Epithelial cell of esophagus (primary cell): Measurements from ENCODE around the gene ARSG.

Source experiments
- DNase-seq: peaks from one replicate; pipeline ENCODE4 v3.0.0; 2010; ENCODE audit warnings: low read depth
- H3K4me3 ChIP-seq: 2 replicates; pipeline ENCODE4 v1.5.1; 2011; ENCODE audit warnings: mild to moderate bottlenecking, low read length, control low read depth
- TF ChIP-seq, protein P1 (sequence below): IDR thresholded peaks from 2 replicates; pipeline ENCODE4 v1.5.1; 2011; ENCODE audit warnings: low read depth, mild to moderate bottlenecking, low read length, control low read depth, inconsistent platforms; ENCODE audit not compliant: insufficient read depth; ENCODE audit errors: missing control alignments

ARSG gene

GRCh38 chr17:68458260-68459036, 167.2 kb downstream of the ARSG start:
- H3K4me3 ChIP-seq = peak overlapping the region; percentile 64
- no peak for DNase-seq
- TF ChIP-seq, protein P1, sequence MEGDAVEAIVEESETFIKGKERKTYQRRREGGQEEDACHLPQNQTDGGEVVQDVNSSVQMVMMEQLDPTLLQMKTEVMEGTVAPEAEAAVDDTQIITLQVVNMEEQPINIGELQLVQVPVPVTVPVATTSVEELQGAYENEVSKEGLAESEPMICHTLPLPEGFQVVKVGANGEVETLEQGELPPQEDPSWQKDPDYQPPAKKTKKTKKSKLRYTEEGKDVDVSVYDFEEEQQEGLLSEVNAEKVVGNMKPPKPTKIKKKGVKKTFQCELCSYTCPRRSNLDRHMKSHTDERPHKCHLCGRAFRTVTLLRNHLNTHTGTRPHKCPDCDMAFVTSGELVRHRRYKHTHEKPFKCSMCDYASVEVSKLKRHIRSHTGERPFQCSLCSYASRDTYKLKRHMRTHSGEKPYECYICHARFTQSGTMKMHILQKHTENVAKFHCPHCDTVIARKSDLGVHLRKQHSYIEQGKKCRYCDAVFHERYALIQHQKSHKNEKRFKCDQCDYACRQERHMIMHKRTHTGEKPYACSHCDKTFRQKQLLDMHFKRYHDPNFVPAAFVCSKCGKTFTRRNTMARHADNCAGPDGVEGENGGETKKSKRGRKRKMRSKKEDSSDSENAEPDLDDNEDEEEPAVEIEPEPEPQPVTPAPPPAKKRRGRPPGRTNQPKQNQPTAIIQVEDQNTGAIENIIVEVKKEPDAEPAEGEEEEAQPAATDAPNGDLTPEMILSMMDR = no peak

GRCh38 chr17:68459037-68459639, 167.8 kb downstream of the ARSG start:
- TF ChIP-seq, protein P1 = no peak

GRCh38 chr17:68460146-68460545, 168.9 kb downstream of the ARSG start:
- H3K4me3 ChIP-seq = no peak overlapping the region
- DNase-seq = no peak
- TF ChIP-seq, protein P1 = no peak

More at GRCh38 chr17:68459037-68459639, 167.8 kb downstream of the ARSG start:
- no peak overlapping the region for H3K4me3 ChIP-seq
- DNase-seq = no peak

- no peak overlapping the region for H3K4me3 ChIP-seq
- no peak for DNase-seq
- TF ChIP-seq, protein P1 = no peak
Observed at GRCh38 chr17:68460715-68461114, 169.4 kb downstream of the ARSG start.

DNA sequence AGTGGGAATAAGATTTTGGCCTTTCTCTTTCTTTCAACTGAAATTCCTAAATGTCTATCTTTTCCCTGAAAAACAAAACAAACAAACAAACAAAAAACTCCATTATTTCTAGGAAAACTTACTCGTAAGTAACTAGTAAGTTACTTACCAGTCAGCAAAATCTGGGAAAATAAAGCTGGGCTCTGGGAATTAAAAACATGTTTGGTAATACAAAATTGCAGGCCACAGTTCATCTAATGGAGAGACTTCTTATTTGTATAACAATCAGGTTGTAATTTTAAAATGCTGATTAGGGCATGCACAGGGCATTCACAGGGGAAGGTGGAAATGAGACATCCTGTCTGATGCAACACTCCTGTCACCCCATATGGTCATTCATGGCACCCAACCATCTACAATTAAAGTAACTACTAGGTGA, 169.8 kb downstream of the ARSG start:
- DNase-seq = peak; percentile 22
- TF ChIP-seq, protein P1 = no peak

GRCh38 chr17:68461589-68461988, 170.3 kb downstream of the ARSG start:
- TF ChIP-seq, protein P1 = no peak
- H3K4me3 ChIP-seq = no peak overlapping the region
- DNase-seq = no peak

More for the DNA sequence above, 169.8 kb downstream of the ARSG start:
- no peak overlapping the region for H3K4me3 ChIP-seq
